Cardiac fibroblast (primary cell): ENCODE results near the gene HADHA.

Source experiments
- DNase-seq, 2 donors: peaks; one replicate each; pipeline versions ENCODE4 v3.0.0 to v3.0.0-alpha.2; 2010; ENCODE audit warnings: low read depth in 2 of 2
- H3K4me3 ChIP-seq, 2 donors: replicated peaks in 1 of 2; 1 replicate in 1 of 2; 2 replicates in 1 of 2; pipeline ENCODE4 v1.5.1; 2011; ENCODE audit warnings: low read depth in 2 of 2, low read length in 2 of 2, mild to moderate bottlenecking in 2 of 2, moderate library complexity in 1 of 2
- TF ChIP-seq, protein P1 (sequence below): IDR thresholded peaks from one replicate; pipeline ENCODE4 v1.5.1; 2011; ENCODE audit warnings: low read depth, mild to moderate bottlenecking, low read length, inconsistent platforms

Gene HADHA

DNA sequence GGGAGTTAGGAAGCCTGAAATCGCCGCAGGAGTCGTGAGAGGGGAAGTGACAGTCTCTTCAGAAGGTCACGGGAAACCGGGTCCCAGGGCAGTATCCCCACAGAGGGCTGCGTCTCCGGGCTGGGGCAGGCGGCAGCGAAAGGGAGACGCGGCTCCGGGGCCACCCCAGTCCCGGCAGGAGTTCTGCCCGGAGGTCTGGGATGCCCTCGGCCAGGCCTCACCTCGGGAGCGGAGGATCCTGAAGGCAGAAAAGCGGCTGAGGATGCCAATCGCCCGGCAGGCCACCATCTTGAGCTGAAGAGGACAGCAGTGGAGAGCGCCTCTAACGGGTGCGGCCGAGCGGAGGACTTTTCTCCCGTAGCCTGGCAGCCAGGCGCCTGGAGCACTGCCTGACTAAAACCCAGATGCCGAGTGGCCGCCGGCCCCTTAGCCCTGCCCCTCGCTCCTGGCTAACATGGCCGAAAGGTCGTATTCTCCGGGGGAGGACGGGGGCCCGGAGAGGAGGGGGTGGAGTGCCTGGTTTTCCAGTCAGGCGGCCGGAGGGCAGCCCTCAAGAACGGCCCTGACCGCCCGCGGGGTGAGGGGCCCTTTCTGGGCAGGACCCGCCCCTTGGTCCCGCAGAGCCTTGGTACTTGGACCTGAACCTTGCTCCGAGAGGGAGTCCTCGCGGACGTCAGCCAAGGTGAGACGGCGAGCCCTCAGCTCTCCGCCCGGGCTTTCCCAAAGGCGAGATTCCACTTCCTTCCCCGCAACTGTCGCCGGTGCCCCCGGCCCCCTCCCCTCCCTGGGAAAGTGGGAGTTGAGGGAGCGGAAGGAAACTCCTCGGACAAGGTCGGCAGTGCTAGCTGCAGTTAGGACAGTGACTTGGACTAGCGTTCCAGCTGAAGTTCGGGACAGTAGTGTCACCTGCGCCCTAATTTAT is at the start of gene HADHA, which contains the start of gene HADHB:
Gene HADHA (minus strand): TSS at position 324 of the 922 bp plus-strand sequence. CDS start 36 bp downstream, at position 288.
Gene HADHB (plus strand): TSS at position 631 of the 922 bp plus-strand sequence. CDS start 9,316 bp downstream, outside the sequence.
- peak within 1 kb of the TSS; percentile 76 to 89 for H3K4me3 ChIP-seq
- TF ChIP-seq, protein P1, sequence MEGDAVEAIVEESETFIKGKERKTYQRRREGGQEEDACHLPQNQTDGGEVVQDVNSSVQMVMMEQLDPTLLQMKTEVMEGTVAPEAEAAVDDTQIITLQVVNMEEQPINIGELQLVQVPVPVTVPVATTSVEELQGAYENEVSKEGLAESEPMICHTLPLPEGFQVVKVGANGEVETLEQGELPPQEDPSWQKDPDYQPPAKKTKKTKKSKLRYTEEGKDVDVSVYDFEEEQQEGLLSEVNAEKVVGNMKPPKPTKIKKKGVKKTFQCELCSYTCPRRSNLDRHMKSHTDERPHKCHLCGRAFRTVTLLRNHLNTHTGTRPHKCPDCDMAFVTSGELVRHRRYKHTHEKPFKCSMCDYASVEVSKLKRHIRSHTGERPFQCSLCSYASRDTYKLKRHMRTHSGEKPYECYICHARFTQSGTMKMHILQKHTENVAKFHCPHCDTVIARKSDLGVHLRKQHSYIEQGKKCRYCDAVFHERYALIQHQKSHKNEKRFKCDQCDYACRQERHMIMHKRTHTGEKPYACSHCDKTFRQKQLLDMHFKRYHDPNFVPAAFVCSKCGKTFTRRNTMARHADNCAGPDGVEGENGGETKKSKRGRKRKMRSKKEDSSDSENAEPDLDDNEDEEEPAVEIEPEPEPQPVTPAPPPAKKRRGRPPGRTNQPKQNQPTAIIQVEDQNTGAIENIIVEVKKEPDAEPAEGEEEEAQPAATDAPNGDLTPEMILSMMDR: peak; percentile 25
- DNase-seq: peak; percentile 95

DNA sequence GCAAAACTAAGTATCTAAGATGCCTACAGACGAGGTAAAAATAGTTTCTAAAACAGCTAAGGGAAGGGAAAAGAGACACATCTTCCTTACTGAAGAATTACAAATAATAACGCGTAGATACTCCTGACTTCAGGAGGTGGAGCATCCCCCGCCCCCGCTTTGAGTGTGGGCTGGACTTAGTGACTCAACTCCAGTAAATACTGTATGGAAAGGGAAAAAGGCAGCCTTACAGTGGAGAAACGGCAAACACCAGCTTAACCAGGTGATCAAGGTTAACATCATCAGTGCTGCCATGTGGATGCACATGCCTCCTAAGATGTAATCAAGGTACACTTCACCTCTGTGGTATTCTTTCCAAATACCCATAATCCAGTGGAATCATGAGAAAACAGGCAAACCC is 48.2 kb upstream of the HADHA start:
- H3K4me3 ChIP-seq: no peak overlapping the region
- TF ChIP-seq, protein P1: no peak
- peak; percentile 37 to 53 for DNase-seq

DNA sequence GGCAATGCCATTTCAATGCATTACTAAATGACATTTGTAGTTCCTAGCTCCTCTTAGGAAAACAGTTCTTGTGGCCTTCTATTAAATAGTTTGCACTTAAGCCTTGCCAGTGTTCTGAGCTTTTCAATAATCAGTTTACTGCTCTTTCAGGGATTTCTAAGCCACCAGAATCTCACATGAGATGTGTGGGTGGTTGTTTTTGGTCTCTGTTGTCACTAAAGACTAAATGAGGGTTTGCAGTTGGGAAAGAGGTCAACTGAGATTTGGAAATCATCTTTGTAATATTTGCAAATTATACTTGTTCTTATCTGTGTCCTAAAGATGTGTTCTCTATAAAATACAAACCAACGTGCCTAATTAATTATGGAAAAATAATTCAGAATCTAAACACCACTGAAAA is 45.6 kb upstream of the HADHA start:
- no peak for DNase-seq
- H3K4me3 ChIP-seq: no peak overlapping the region
- TF ChIP-seq, protein P1: no peak

DNA sequence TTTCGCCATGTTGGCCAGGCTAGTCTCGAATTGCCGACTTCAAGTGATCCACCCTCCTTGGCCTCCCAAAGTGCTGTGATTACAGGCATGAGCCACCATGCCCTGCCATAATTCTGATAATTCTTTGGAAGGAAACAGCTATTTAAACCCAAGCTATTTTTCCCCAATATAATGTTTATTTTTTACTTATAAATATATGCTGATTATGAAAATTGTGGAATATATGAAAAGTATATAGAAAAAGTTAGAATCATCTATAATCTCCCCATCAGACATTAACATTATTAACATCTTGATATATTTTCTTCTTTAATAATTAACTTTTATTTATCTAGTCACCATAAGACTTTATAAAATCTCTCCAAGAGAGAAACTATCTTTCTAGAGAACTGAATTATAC is 41.5 kb upstream of the HADHA start:
- no peak overlapping the region for H3K4me3 ChIP-seq
- DNase-seq: no peak
- TF ChIP-seq, protein P1: no peak

DNA sequence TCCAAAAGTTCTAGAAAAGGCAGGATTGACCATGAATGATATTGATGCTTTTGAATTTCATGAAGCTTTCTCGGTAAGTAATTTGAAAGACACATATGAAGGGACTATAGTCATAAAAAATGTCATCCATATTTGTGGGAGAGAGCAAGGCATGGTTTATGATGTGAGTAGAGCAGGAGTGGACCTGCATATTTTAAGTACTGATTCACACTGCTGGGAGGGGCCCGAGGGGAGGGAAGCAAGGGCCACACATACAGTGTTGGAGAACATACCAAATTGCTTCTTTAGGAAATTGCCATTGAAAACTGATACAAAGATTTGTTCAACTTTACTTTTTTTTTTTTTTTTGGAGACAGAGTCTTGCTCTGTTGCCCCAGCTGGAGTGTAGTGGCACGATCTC is 39.7 kb upstream of the HADHA start:
- H3K4me3 ChIP-seq: no peak overlapping the region
- TF ChIP-seq, protein P1: no peak
- peak in 1 of 2 donors; percentile 59 for DNase-seq

DNA sequence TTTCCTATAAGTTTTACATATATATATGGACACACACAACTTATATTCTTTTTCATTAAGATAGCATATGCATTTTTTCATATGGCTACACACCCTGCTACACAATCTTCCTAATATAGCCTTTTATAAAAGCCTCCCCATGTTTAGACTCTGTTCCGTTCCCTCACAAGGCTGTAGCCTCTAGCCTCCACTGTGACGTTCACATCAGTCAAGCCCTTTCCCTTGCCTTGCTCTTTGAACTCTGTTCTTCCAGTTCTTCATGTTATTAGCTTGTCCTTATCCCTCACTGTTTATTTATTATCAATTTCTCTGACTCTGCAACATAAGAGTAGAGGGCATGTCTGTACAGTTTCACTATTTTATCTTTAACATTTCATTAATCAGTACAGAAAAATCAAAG is 39.2 kb upstream of the HADHA start:
- no peak for DNase-seq
- TF ChIP-seq, protein P1: no peak
- no peak overlapping the region for H3K4me3 ChIP-seq
